Measurements from ENCODE around the gene NEK7.

GRCh38 chr1:198295971-198296370 is 139.2 kb downstream of the NEK7 start:
- TF ChIP-seq POLR2A (IDR thresholded peaks at IDR 0.05) (no peak), POLR2AphosphoS5 (IDR thresholded peaks at IDR 0.05) (no peak), CTCF (IDR thresholded peaks at IDR 0.05) (no peak)
